DND-41 (cell line): ENCODE measurements around the gene ARHGAP30.

Experiments used
- CTCF ChIP-seq: IDR thresholded peaks from 2 replicates; pipeline ENCODE4 v1.5.1; 2012; ENCODE audit warnings: borderline replicate concordance, low read length, moderate library complexity, mild to moderate bottlenecking; ENCODE audit not compliant: poor library complexity, severe bottlenecking; ENCODE audit errors: extremely low read depth
- EZH2 ChIP-seq: IDR thresholded peaks from 3 replicates; pipeline ENCODE4 v1.6.1; 2012; ENCODE audit warnings: borderline replicate concordance, low read depth, mild to moderate bottlenecking, moderate library complexity, low read length, inconsistent platforms; ENCODE audit not compliant: severe bottlenecking

- no peak for TF ChIP-seq CTCF
- TF ChIP-seq EZH2 = no peak
Measured at GRCh38 chr1:161092621-161093028, 22.9 kb upstream of the ARHGAP30 start.
